HCT116 (cell line): ENCODE measurements around the gene TMEM91. TPM values are rescaled to one million over a fixed set of nuclear protein-coding genes. Genes with fewer than 3 reads are reported as not detected.
A peak's percentile ranks its signal among the peaks of the same experiment; 100 is the strongest.

Experiments used
- ATAC-seq: fragments of 200-7000 bp; cut with Tn5 transposase; 2 replicates; pipeline ENCODE4 v1.9.1; 2020; ENCODE audit warnings: mild to moderate bottlenecking, moderate library complexity
- BruUV-seq: library from RNA; stranded (reverse); fragments of 400-500 nt; replicated peaks from 2 replicates; lab custom pipeline; 2021; lab: Mats Ljungman, UMichigan
- CTCF ChIA-PET: fragments of 300-600 bp; sonication (Branson Sonifier 250); formaldehyde crosslinking; loops from one replicate; lab custom pipeline; 2021; ENCODE audit warnings: antibody characterized with exemption; lab: Charles Lee
- POLR2A ChIA-PET: fragments of 300-600, 350-600 bp; sonication (Branson Sonifier 250); formaldehyde crosslinking; loops from one replicate; lab custom pipeline; 2021; ENCODE audit warnings: antibody characterized with exemption; lab: Charles Lee
- RAD21 ChIA-PET, 2 experiments: fragments of 300-600 bp; sonication (Branson Sonifier 250); formaldehyde crosslinking; loops; one replicate each; lab custom pipeline; 2023; ENCODE audit warnings: low total read pairs in 2 of 2; ENCODE audit not compliant: uncharacterized antibody in 2 of 2, unreplicated experiment in 2 of 2, low non-redundant PET in 1 of 2; lab: Charles Lee
- DNase-seq: peaks from one replicate; pipeline ENCODE4 v3.0.0-alpha.2; 2010; ENCODE audit warnings: low read depth, low spot score
- H2AFZ ChIP-seq: fragments of 200-600 bp; shearing (Covaris generic), sonication (generic); 2 replicates; pipeline ENCODE4 v1.6.1; 2017; ENCODE audit warnings: low read depth, mixed run types, mixed read lengths, antibody characterized with exemption, low read length; ENCODE audit not compliant: poor library complexity, severe bottlenecking
- H3K27ac ChIP-seq: 2 replicates; pipeline ENCODE4 v1.5.1; 2012; ENCODE audit warnings: low read depth, low read length
- H3K27me3 ChIP-seq: fragments of 200-600 bp; sonication (generic); 2 replicates; pipeline ENCODE4 v1.6.1; 2016; ENCODE audit warnings: mixed run types, low read length, mixed read lengths; ENCODE audit not compliant: insufficient read depth
- H3K36me3 ChIP-seq, 2 experiments: fragments of 200-500 bp in 1 of 2; fragments of 200-600 bp in 1 of 2; sonication (Bioruptor generic) in 1 of 2; sonication (generic) in 1 of 2; 2 replicates each; pipeline versions ENCODE4 v1.5.1 to v1.6.1; 2014 to 2016; ENCODE audit warnings: low read length in 2 of 2, inconsistent platforms in 1 of 2, mixed read lengths in 1 of 2, mixed run types in 1 of 2; ENCODE audit not compliant: insufficient read depth in 2 of 2, control insufficient read depth in 1 of 2
- H3K4me1 ChIP-seq, 2 experiments: fragments of 200-600 bp in 1 of 2; sonication (generic) in 1 of 2; 2 replicates each; pipeline versions ENCODE4 v1.5.1 to v1.6.1; 2012 to 2017; ENCODE audit warnings: low read length in 2 of 2, inconsistent platforms in 1 of 2, mild to moderate bottlenecking in 1 of 2, mixed read lengths in 1 of 2, mixed run types in 1 of 2, moderate library complexity in 1 of 2; ENCODE audit not compliant: insufficient read depth in 2 of 2, control insufficient read depth in 1 of 2
- H3K4me2 ChIP-seq: fragments of 200-600 bp; sonication (generic); 2 replicates; pipeline ENCODE4 v1.6.1; 2017; ENCODE audit warnings: mixed run types, low read length, mixed read lengths
- H3K4me3 ChIP-seq, 2 experiments: fragments of 200-600 bp in 1 of 2; sonication (generic) in 1 of 2; replicated peaks in 1 of 2; 2 replicates each; pipeline ENCODE4 v1.5.1; 2011 to 2016; ENCODE audit warnings: low read length in 2 of 2, control low read depth in 1 of 2, low read depth in 1 of 2, mild to moderate bottlenecking in 1 of 2, mixed read lengths in 1 of 2, mixed run types in 1 of 2
- H3K79me2 ChIP-seq: fragments of 200-600 bp; sonication (generic); 2 replicates; pipeline ENCODE4 v1.6.1; 2017; ENCODE audit warnings: mild to moderate bottlenecking, mixed run types, low read length, moderate library complexity, mixed read lengths; ENCODE audit not compliant: insufficient read depth
- H3K9ac ChIP-seq: fragments of 200-600 bp; sonication (generic); 2 replicates; pipeline ENCODE4 v1.6.1; 2016; ENCODE audit warnings: low read length, mixed read lengths
- H3K9me2 ChIP-seq: fragments of 200-600 bp; sonication (generic), shearing (Covaris generic); 2 replicates; pipeline ENCODE4 v1.6.1; 2017; ENCODE audit warnings: mixed run types, mild to moderate bottlenecking, moderate library complexity; ENCODE audit not compliant: insufficient read depth
- H3K9me3 ChIP-seq, 2 experiments: fragments of 200-500 bp in 1 of 2; fragments of 200-600 bp in 1 of 2; sonication (Bioruptor generic) in 1 of 2; sonication (generic) in 1 of 2; 2 replicates each; pipeline ENCODE4 v1.6.1; 2014 to 2017; ENCODE audit warnings: low read length in 2 of 2, mixed read lengths in 2 of 2, inconsistent platforms in 1 of 2, low read depth in 1 of 2, mild to moderate bottlenecking in 1 of 2, mixed run types in 1 of 2, moderate library complexity in 1 of 2; ENCODE audit not compliant: control insufficient read depth in 1 of 2, insufficient read depth in 1 of 2
- H4K20me1 ChIP-seq: fragments of 200-600 bp; sonication (generic), shearing (Covaris generic); 2 replicates; pipeline ENCODE4 v1.6.1; 2017; ENCODE audit warnings: mixed run types, mild to moderate bottlenecking, moderate library complexity; ENCODE audit not compliant: insufficient read depth
- CBX3 ChIP-seq: IDR thresholded peaks from 2 replicates; pipeline ENCODE4 v1.6.1; 2012; ENCODE audit warnings: low read depth
- EGR1 ChIP-seq: IDR thresholded peaks from 2 replicates; pipeline ENCODE4 v1.6.1; 2012; ENCODE audit warnings: low read depth
- EZH2 ChIP-seq: fragments of 200-600 bp; sonication (generic); IDR thresholded peaks from 2 replicates; pipeline ENCODE4 v1.6.1; 2017; ENCODE audit warnings: antibody characterized with exemption, mixed run types
- FOSL1 ChIP-seq: IDR thresholded peaks from 2 replicates; pipeline ENCODE4 v1.6.1; 2012; ENCODE audit warnings: low read depth
- JUND ChIP-seq: IDR thresholded peaks from 2 replicates; pipeline ENCODE4 v1.6.1; 2012
- POLR2AphosphoS5 ChIP-seq: IDR thresholded peaks from 2 replicates; pipeline ENCODE4 v1.6.1; 2011; ENCODE audit warnings: mild to moderate bottlenecking, low read depth, low read length, moderate library complexity
- SIN3A ChIP-seq: IDR thresholded peaks from 2 replicates; pipeline ENCODE4 v1.6.1; 2012; ENCODE audit warnings: low read depth
- SP1 ChIP-seq: IDR thresholded peaks from 2 replicates; pipeline ENCODE4 v1.6.1; 2012; ENCODE audit warnings: low read depth
- TCF7L2 ChIP-seq: IDR thresholded peaks from 2 replicates; pipeline ENCODE4 v1.7.0; 2011; ENCODE audit warnings: borderline replicate concordance, inconsistent platforms; ENCODE audit not compliant: insufficient read depth, insufficient read length; ENCODE audit errors: extremely low read depth
- ZFX ChIP-seq: fragments of 450-650 bp; IDR thresholded peaks from 2 replicates; pipeline ENCODE4 v1.6.1; 2017
- intact Hi-C: fragments of 100-400 bp; cut with micrococcal nuclease; formaldehyde crosslinking; loops from 2 replicates; pipeline ENCODE4 v1.10.0; 2022
- total RNA-seq: library from RNA; stranded (reverse); gene quantifications from one replicate; pipeline ENCODE4 v1.2.1, GENCODE V29; 2021; ENCODE audit not compliant: unreplicated experiment
- TF ChIP-seq, protein P1 (sequence below), 3 experiments: fragments of 200-600 bp in 1 of 3; sonication (generic) in 1 of 3; IDR thresholded peaks in 2 of 3; conservative IDR thresholded peaks in 1 of 3; 2 replicates each; pipeline ENCODE4 v1.5.1; 2012 to 2017; ENCODE audit warnings: low read depth in 2 of 3, low read length in 2 of 3, antibody characterized with exemption in 1 of 3, borderline replicate concordance in 1 of 3, control low read depth in 1 of 3, mild to moderate bottlenecking in 1 of 3, mixed read lengths in 1 of 3, mixed run types in 1 of 3, moderate library complexity in 1 of 3; ENCODE audit not compliant: insufficient read depth in 1 of 3
- TF ChIP-seq, protein P2 (sequence below): IDR thresholded peaks from 2 replicates; pipeline ENCODE4 v1.6.1; 2011; ENCODE audit warnings: mild to moderate bottlenecking, low read length, moderate library complexity; ENCODE audit not compliant: insufficient replicate concordance; ENCODE audit errors: extremely low read depth

TMEM91 gene
- total RNA-seq, 1 experiment from 2014 or later, result 4.4 TPM

- ChIA-PET RAD21 (interaction anchor here in 1 of 2 experiments (0.7 kb wide), 1 partner anchor 198 kb away, joined by 9 read pairs; no protein-coding TSS in a partner anchor), CTCF (interaction anchor here (1.3 to 5.6 kb wide), 3 partner anchors 11 to 222 kb away, joined by 3 to 54 read pairs (median 4); partner anchors contain the start of genes B9D2 and CEACAM21), POLR2A (interaction anchor here (0.6 to 2.1 kb wide), 3 partner anchors 10 to 531 kb away, joined by 3 to 13 read pairs (median 3); partner anchors contain the start of gene B9D2)
- ATAC-seq, result peak; percentile 70
- TF ChIP-seq SP1, result peak; percentile 62
- TF ChIP-seq TCF7L2, result peak; percentile 37
- TF ChIP-seq POLR2AphosphoS5, result peak; percentile 34; the same call in 1 of the 2 replicates
- no peak for TF ChIP-seq EZH2
- no peak for TF ChIP-seq FOSL1
- TF ChIP-seq CBX3, result 0 out of 2 replicates have a peak, but pooled peaks have one; percentile 20
- TF ChIP-seq, protein P1, sequence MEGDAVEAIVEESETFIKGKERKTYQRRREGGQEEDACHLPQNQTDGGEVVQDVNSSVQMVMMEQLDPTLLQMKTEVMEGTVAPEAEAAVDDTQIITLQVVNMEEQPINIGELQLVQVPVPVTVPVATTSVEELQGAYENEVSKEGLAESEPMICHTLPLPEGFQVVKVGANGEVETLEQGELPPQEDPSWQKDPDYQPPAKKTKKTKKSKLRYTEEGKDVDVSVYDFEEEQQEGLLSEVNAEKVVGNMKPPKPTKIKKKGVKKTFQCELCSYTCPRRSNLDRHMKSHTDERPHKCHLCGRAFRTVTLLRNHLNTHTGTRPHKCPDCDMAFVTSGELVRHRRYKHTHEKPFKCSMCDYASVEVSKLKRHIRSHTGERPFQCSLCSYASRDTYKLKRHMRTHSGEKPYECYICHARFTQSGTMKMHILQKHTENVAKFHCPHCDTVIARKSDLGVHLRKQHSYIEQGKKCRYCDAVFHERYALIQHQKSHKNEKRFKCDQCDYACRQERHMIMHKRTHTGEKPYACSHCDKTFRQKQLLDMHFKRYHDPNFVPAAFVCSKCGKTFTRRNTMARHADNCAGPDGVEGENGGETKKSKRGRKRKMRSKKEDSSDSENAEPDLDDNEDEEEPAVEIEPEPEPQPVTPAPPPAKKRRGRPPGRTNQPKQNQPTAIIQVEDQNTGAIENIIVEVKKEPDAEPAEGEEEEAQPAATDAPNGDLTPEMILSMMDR (IDR thresholded peaks at IDR 0.05 in 2 of 3, conservative IDR thresholded peaks at IDR 0.05 in 1 of 3; ENCODE audit: borderline replicate concordance in 1 of 3, insufficient read depth in 1 of 3, low read depth in 2 of 3, low read length in 2 of 3), result peak; percentile 56 to 88 (median 81); a peak in 5 of 6 replicates
- TF ChIP-seq, protein P2, sequence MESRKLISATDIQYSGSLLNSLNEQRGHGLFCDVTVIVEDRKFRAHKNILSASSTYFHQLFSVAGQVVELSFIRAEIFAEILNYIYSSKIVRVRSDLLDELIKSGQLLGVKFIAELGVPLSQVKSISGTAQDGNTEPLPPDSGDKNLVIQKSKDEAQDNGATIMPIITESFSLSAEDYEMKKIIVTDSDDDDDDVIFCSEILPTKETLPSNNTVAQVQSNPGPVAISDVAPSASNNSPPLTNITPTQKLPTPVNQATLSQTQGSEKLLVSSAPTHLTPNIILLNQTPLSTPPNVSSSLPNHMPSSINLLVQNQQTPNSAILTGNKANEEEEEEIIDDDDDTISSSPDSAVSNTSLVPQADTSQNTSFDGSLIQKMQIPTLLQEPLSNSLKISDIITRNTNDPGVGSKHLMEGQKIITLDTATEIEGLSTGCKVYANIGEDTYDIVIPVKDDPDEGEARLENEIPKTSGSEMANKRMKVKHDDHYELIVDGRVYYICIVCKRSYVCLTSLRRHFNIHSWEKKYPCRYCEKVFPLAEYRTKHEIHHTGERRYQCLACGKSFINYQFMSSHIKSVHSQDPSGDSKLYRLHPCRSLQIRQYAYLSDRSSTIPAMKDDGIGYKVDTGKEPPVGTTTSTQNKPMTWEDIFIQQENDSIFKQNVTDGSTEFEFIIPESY, result peak; percentile 43
- no peak for TF ChIP-seq ZFX
- 0 out of 2 replicates have a peak, but pooled peaks have one; percentile 17 for TF ChIP-seq SIN3A
- TF ChIP-seq EGR1, result peak; percentile 95
- TF ChIP-seq JUND, result no peak
- H3K4me1 ChIP-seq, result peaks cover 11 to 29% of the 10 kb centered on the region in 2 experiments; a peak in 3 of 4 replicates
- H2AFZ ChIP-seq, result no peak within 1 kb of the TSS
- no peaks in the 10 kb centered on the region for H4K20me1 ChIP-seq
- H3K9me2 ChIP-seq, result no peaks in the 10 kb centered on the region
- intact Hi-C loops, result no loop called here
- H3K9ac ChIP-seq, result peak within 1 kb of the TSS; percentile 83
- BruUV-seq, result no TSS peak
- H3K27ac ChIP-seq, result peak within 1 kb of the TSS; percentile 89
- no peaks in the 10 kb centered on the region for H3K27me3 ChIP-seq
- DNase-seq, result peak; percentile 63
- H3K79me2 ChIP-seq, result peaks cover 39% of the 10 kb centered on the region
- peak within 1 kb of the TSS; percentile 95 for H3K4me2 ChIP-seq
- H3K9me3 ChIP-seq, result no peaks in the 10 kb centered on the region
- peak within 1 kb of the TSS; percentile 79 to 87 for H3K4me3 ChIP-seq
- H3K36me3 ChIP-seq, result no peaks in the 10 kb centered on the region
These were observed 22.6 kb upstream of the TMEM91 start, which contains the start of gene TGFB1 for GRCh38 chr19:41353466-41354342. TGFB1 (minus strand) TSS chr19:41353922; CDS start chr19:41353044, 878 bp downstream.
